ENCODE results near the gene LRP6. TPM values are rescaled to one million over a fixed set of nuclear protein-coding genes. Genes with fewer than 3 reads are reported as not detected.

The LRP6 gene
- total RNA-seq, 2 experiments from 2014 or later = 5.2 to 8.1 TPM

DNA sequence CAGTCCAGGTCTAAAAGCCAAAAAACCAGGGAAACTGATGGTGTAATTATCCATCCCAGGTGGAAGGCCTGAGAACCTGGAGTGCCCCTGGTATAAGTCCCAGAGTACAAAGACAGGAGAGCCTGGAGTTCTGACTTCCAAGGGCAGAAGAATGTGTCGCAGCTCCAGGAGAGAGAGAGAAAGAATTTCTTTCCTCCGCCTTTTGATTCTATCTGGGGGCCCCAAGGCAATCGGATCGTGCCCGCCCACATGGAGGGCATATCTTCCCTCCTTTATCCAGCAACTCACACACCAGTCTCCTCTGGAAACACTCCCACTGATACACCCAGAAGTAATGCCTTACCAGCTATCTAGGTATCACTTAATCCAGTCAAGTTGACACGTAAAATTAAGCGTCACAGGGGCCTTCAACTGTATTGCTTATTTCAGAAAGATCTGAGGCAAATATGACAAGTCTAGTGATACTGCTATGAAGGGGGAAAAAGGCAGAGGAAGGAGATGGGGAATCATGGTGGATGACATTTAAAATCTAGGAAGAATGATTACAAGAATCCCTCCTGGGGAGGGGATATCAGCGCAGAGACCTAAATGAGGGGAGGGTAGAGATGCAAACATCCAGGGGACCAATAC is 30.5 kb upstream of the LRP6 start:
- no peak overlapping the region for H3K4me2 ChIP-seq (ENCODE audit: low read length)
- no peaks in the 10 kb centered on the region for H3K36me3 ChIP-seq (ENCODE audit: insufficient read depth, low read length)
- H2AFZ ChIP-seq (ENCODE audit: low read length) = no peak overlapping the region
- BruUV-seq (replicated peaks) = no TSS peak
- POLR2A ChIA-PET = interaction anchor here (0.5 to 0.7 kb wide), 2 partner anchors 11 to 39 kb away, joined by 3 to 4 read pairs; no protein-coding TSS in a partner anchor
- H3K9me3 ChIP-seq (ENCODE audit: low read length) = no peaks in the 10 kb centered on the region
- TF ChIP-seq, protein P1, sequence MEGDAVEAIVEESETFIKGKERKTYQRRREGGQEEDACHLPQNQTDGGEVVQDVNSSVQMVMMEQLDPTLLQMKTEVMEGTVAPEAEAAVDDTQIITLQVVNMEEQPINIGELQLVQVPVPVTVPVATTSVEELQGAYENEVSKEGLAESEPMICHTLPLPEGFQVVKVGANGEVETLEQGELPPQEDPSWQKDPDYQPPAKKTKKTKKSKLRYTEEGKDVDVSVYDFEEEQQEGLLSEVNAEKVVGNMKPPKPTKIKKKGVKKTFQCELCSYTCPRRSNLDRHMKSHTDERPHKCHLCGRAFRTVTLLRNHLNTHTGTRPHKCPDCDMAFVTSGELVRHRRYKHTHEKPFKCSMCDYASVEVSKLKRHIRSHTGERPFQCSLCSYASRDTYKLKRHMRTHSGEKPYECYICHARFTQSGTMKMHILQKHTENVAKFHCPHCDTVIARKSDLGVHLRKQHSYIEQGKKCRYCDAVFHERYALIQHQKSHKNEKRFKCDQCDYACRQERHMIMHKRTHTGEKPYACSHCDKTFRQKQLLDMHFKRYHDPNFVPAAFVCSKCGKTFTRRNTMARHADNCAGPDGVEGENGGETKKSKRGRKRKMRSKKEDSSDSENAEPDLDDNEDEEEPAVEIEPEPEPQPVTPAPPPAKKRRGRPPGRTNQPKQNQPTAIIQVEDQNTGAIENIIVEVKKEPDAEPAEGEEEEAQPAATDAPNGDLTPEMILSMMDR (conservative IDR thresholded peaks at IDR 0.05; ENCODE audit: low read length) = no peak
- TF ChIP-seq EZH2phosphoT487 (IDR thresholded peaks at IDR 0.05; ENCODE audit: borderline replicate concordance, low read depth, low read length) = no peak
- DNase-seq (ENCODE audit: low spot score) = no peak
- no peaks in the 10 kb centered on the region for H3K9me2 ChIP-seq (ENCODE audit: insufficient read depth, low read length)
- CTCF ChIA-PET (ENCODE audit: unreplicated experiment) = no interaction called here
- no peaks in the 10 kb centered on the region for H3K79me2 ChIP-seq (ENCODE audit: insufficient read depth, low read depth, low read length)
- intact Hi-C loops (cut with micrococcal nuclease; ENCODE audit: unreplicated experiment) = no loop called here
- H3K4me1 ChIP-seq (ENCODE audit: insufficient read depth, low read length, poor library complexity, severe bottlenecking) = no peaks in the 10 kb centered on the region
- H3K27ac ChIP-seq (ENCODE audit: low read depth, low read length, poor library complexity, severe bottlenecking) = no peak overlapping the region
- H3K4me3 ChIP-seq (ENCODE audit: low read depth, low read length, poor library complexity, severe bottlenecking) = no peak overlapping the region
- H4K20me1 ChIP-seq (ENCODE audit: insufficient read depth, low read length) = no peaks in the 10 kb centered on the region

DNA sequence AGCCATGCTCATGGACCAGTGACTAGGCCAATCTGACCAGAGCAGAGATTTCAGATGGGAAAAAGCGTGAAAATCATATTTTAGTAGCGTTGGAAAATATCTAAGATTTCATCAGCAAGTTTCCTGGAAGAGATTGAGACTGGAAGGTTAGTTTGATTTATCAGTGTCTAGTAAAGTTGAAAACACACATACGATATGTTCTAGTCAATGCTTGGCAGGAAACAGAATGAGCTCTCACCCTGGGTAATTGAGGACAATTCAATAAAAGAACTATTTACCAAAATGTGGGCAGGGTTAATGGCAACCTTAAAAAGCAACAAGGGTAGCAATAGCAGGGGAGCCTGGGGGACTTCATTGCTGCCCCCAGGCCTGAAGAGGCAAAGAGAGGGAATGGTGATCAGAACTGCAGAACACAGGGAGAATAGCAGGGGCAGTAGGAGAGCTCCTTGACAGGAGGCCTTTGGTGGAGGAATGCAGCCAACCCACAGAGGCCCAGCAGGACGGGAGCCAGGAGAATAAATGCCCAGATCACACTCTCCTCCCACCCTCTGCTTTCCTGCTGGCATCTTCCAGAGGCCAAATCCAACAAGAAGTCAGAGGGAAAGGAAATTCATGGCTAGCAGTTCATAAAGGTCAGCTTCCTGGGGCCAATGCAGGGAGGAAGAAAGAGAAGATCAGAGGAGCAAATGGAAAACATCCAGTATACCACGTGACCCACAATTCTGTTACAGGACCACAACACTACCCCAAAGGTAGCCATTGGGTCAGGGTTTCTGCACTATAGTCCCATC is 27.6 kb upstream of the LRP6 start:
- Histone ChIP-seq H4K20me1 (ENCODE audit: insufficient read depth, low read length) (no peaks in the 10 kb centered on the region), H3K79me2 (ENCODE audit: insufficient read depth, low read depth, low read length) (no peaks in the 10 kb centered on the region), H2AFZ (ENCODE audit: low read length) (no peak overlapping the region), H3K4me3 (ENCODE audit: low read depth, low read length, poor library complexity, severe bottlenecking) (no peak overlapping the region), H3K27ac (ENCODE audit: low read depth, low read length, poor library complexity, severe bottlenecking) (no peak overlapping the region), H3K4me2 (ENCODE audit: low read length) (no peak overlapping the region), H3K36me3 (ENCODE audit: insufficient read depth, low read length) (no peaks in the 10 kb centered on the region), H3K4me1 (ENCODE audit: insufficient read depth, low read length, poor library complexity, severe bottlenecking) (no peaks in the 10 kb centered on the region), H3K9me2 (ENCODE audit: insufficient read depth, low read length) (no peaks in the 10 kb centered on the region), H3K9me3 (ENCODE audit: low read length) (no peaks in the 10 kb centered on the region)
- no peak for DNase-seq (ENCODE audit: low spot score)
- TF ChIP-seq, protein P1 (conservative IDR thresholded peaks at IDR 0.05; ENCODE audit: low read length) = no peak
- no peak for TF ChIP-seq EZH2phosphoT487 (IDR thresholded peaks at IDR 0.05; ENCODE audit: borderline replicate concordance, low read depth, low read length)
- ChIA-PET CTCF (ENCODE audit: unreplicated experiment) (no interaction called here), POLR2A (interaction anchor here (0.6 kb wide), 1 partner anchor 32 kb away, joined by 3 read pairs; no protein-coding TSS in a partner anchor)
- intact Hi-C loops (cut with micrococcal nuclease; ENCODE audit: unreplicated experiment) = no loop called here
- no TSS peak for BruUV-seq (replicated peaks)

DNA sequence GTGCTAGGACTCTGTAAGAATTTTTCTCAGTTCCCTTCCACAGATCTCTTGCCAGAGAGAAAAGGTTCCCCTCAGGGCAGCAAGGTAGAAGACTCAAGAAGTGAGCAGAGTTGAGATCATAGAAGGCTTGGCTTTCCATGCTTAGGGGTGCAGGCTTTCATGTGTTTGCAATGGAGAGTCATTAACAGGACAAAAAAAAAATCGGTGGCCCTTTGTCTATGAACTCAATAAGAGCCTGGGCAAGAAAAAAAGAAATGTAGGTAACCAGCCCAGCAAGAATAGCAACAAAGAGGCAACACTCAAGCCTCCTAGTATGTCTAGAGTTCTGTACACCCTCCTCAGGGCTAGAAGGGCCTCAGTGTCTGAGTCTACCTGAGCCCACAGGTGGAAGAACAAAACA is 23.4 kb upstream of the LRP6 start:
- Histone ChIP-seq H4K20me1 (ENCODE audit: insufficient read depth, low read length) (no peaks in the 10 kb centered on the region), H3K9me3 (ENCODE audit: low read length) (no peaks in the 10 kb centered on the region), H3K9me2 (ENCODE audit: insufficient read depth, low read length) (no peaks in the 10 kb centered on the region), H3K79me2 (ENCODE audit: insufficient read depth, low read depth, low read length) (no peaks in the 10 kb centered on the region), H3K4me3 (ENCODE audit: low read depth, low read length, poor library complexity, severe bottlenecking) (no peak overlapping the region), H3K4me1 (ENCODE audit: insufficient read depth, low read length, poor library complexity, severe bottlenecking) (no peaks in the 10 kb centered on the region), H3K36me3 (ENCODE audit: insufficient read depth, low read length) (no peaks in the 10 kb centered on the region), H3K4me2 (ENCODE audit: low read length) (no peak overlapping the region), H2AFZ (ENCODE audit: low read length) (no peak overlapping the region), H3K27ac (ENCODE audit: low read depth, low read length, poor library complexity, severe bottlenecking) (no peak overlapping the region)
- ChIA-PET CTCF (ENCODE audit: unreplicated experiment) (no interaction called here), POLR2A (no interaction called here)
- TF ChIP-seq EZH2phosphoT487 (IDR thresholded peaks at IDR 0.05; ENCODE audit: borderline replicate concordance, low read depth, low read length) = no peak
- TF ChIP-seq, protein P1 (conservative IDR thresholded peaks at IDR 0.05; ENCODE audit: low read length) = no peak
- no TSS peak for BruUV-seq (replicated peaks)
- intact Hi-C loops (cut with micrococcal nuclease; ENCODE audit: unreplicated experiment) = no loop called here
- DNase-seq (ENCODE audit: low spot score) = no peak
